Endothelial cell of umbilical vein (primary cell): ENCODE data around the gene SFSWAP.

Experiments
- CTCF ChIP-seq, 2 donors: IDR thresholded peaks; 1 replicate in 1 of 2; 2 replicates in 1 of 2; pipeline ENCODE4 v1.5.1; 2011; ENCODE audit warnings: low read length in 2 of 2, mild to moderate bottlenecking in 2 of 2, moderate library complexity in 2 of 2, control low read depth in 1 of 2, inconsistent platforms in 1 of 2, low read depth in 1 of 2; ENCODE audit not compliant: insufficient read depth in 1 of 2; ENCODE audit errors: extremely low read depth in 1 of 2
- EZH2 ChIP-seq: IDR thresholded peaks from 2 replicates; pipeline ENCODE4 v1.6.1; 2012; ENCODE audit warnings: borderline replicate concordance, low read depth, mild to moderate bottlenecking, moderate library complexity, low read length, inconsistent platforms; ENCODE audit not compliant: severe bottlenecking
- MYC ChIP-seq: IDR thresholded peaks from one replicate; pipeline ENCODE4 v1.6.1; 2011; ENCODE audit warnings: mild to moderate bottlenecking, low read depth, low read length

- TF ChIP-seq MYC (no peak), CTCF (IDR thresholded peaks at IDR 0.05; ENCODE audit: extremely low read depth in 1 of 2, insufficient read depth in 1 of 2, low read depth in 1 of 2, low read length in 2 of 2) (no peak), EZH2 (no peak)
Measured at GRCh38 chr12:131796411-131796736, 85.5 kb downstream of the SFSWAP start.
